ENCODE measurements around the gene USP30.

DNA sequence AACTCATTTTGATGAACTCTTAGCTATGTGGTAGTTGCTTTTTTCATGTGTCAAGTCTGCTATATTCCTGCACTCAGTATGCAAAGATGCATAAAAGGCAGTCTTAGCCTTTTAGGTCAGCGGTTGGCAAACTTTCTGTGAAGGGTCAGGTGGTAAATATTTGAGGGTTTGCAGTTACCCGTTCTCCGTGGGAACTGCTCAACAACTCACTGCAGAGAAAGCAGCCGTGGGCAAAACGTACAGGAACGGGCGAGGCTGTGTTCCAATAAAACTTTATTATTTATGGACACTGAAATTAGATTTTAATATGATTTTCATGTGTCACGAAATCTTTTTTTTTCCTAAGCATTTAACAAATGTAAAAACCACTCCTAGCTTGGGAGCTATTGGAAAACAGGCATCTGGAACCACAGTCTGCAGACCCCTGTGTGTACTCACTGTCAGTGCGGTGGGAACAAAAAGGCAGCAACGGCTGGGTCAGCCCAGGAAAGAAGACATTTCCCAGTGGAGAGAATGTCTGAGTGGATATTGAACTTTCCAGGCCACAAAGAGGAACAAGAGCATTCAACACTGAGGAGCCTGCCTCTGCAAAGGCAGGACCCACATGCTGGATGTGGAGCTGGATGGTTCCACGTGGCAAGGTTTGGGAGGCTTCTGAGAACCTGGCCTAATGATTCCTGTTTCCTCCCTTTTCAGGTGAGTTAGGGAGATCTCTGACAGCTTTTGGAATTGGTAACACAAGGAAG, 60.5 kb downstream of the USP30 start:
- TF ChIP-seq NFATC3 (IDR thresholded peaks at IDR 0.05): no peak
- TF ChIP-seq PHTF2 (CRISPR knock-in tag; IDR thresholded peaks at IDR 0.05): no peak

All from K562 (cell line).